HG02798 (cell line): Measurements from ENCODE around the gene SGF29.
A peak's percentile ranks its signal among the peaks of the same experiment; 100 is the strongest.
"Not testable (repeated sequence)": the region's sequence is repeated elsewhere in the genome, so short reads cannot be mapped to it uniquely, and the experiment has no call there.

ENCODE experiments used
- ATAC-seq: cut with Tn5 transposase; IDR thresholded peaks from one replicate; pipeline ENCODE4 v1.9.1; 2021; ENCODE audit warnings: mild to moderate bottlenecking; ENCODE audit not compliant: unreplicated experiment, poor library complexity

Gene SGF29

GRCh38 chr16:28553776-28554633 lies at the start of gene SGF29:
Gene SGF29, plus strand, starts transcription at chr16:28553920. Its CDS starts 27,150 bp downstream, at chr16:28581070.
- ATAC-seq: peak; percentile 88

GRCh38 chr16:28504707-28505404 lies 48.9 kb upstream of the SGF29 start:
- no peak for ATAC-seq

GRCh38 chr16:28505489-28506137 lies 48.1 kb upstream of the SGF29 start:
- ATAC-seq: no peak

GRCh38 chr16:28511031-28511430 lies 42.7 kb upstream of the SGF29 start:
- no peak for ATAC-seq

- no peak for ATAC-seq
Measured at GRCh38 chr16:28511801-28512789, 41.6 kb upstream of the SGF29 start.

- no peak for ATAC-seq
Measured at GRCh38 chr16:28513484-28514181, 40.1 kb upstream of the SGF29 start.

- ATAC-seq: no peak
Measured at GRCh38 chr16:28514246-28514645, 39.5 kb upstream of the SGF29 start.

- no peak for ATAC-seq
Measured at GRCh38 chr16:28520672-28521071, 33.0 kb upstream of the SGF29 start.

- ATAC-seq: no peak
Measured at GRCh38 chr16:28521436-28521835, 32.3 kb upstream of the SGF29 start.

- ATAC-seq: no peak
Measured at GRCh38 chr16:28522792-28523191, 30.9 kb upstream of the SGF29 start.

GRCh38 chr16:28524681-28525171 lies 29.0 kb upstream of the SGF29 start:
- no peak for ATAC-seq

- ATAC-seq: no peak
Measured at GRCh38 chr16:28526201-28527099, 27.3 kb upstream of the SGF29 start.

- ATAC-seq: not testable (repeated sequence)
Measured at GRCh38 chr16:28527100-28527785, 26.5 kb upstream of the SGF29 start.

GRCh38 chr16:28527985-28528384 lies 25.7 kb upstream of the SGF29 start:
- no peak for ATAC-seq

GRCh38 chr16:28528463-28528867 lies 25.3 kb upstream of the SGF29 start:
- ATAC-seq: no peak

- ATAC-seq: no peak
Measured at GRCh38 chr16:28529124-28529523, 24.6 kb upstream of the SGF29 start.
